H1 (cell line): Measurements from ENCODE around the gene AHSG. TPM values are rescaled to one million over a fixed set of nuclear protein-coding genes. Genes with fewer than 3 reads are reported as not detected.

Source experiments
- MAX ChIP-seq: IDR thresholded peaks from 2 replicates; pipeline ENCODE4 v1.6.1; 2012; ENCODE audit warnings: inconsistent platforms
- polyA plus RNA-seq, 7 experiments: library from polyadenylated mRNA; depleted of rRNA in 3 of 7; stranded (reverse) in 5 of 7; unstranded in 2 of 7; fragments of >200 nt in 5 of 7; fragments of 200-250 nt in 2 of 7; gene quantifications; 1 replicate in 5 of 7; 2 replicates in 1 of 7; 4 replicates in 1 of 7; pipeline versions ENCODE4 v1.2.1 to v1.2.3, GENCODE V29; 2011 to 2013; ENCODE audit warnings: missing spikeins in 2 of 7, mixed read lengths in 2 of 7
- total RNA-seq: library from RNA; stranded (reverse); fragmentation: NEBNext Ultra II Directional; extraction: Animal tissue kit (Norgen Biotek cat#: 25700); gene quantifications from 2 replicates; pipeline ENCODE4 v1.2.1, GENCODE V29; 2021
- TF ChIP-seq, protein P1 (sequence below): fragments of 300-600 bp; sonication (generic); IDR thresholded peaks from 2 replicates; pipeline ENCODE4 v1.7.1; 2012; ENCODE audit warnings: low read length, moderate library complexity, mild to moderate bottlenecking, inconsistent platforms; ENCODE audit not compliant: insufficient replicate concordance

AHSG gene
- total and polyA plus RNA-seq, 2 of the 8 experiments (the other 6 are each of a cell fraction or from before 2014, with no cell fraction given), result 0.68 to 0.78 TPM

- TF ChIP-seq, protein P1, sequence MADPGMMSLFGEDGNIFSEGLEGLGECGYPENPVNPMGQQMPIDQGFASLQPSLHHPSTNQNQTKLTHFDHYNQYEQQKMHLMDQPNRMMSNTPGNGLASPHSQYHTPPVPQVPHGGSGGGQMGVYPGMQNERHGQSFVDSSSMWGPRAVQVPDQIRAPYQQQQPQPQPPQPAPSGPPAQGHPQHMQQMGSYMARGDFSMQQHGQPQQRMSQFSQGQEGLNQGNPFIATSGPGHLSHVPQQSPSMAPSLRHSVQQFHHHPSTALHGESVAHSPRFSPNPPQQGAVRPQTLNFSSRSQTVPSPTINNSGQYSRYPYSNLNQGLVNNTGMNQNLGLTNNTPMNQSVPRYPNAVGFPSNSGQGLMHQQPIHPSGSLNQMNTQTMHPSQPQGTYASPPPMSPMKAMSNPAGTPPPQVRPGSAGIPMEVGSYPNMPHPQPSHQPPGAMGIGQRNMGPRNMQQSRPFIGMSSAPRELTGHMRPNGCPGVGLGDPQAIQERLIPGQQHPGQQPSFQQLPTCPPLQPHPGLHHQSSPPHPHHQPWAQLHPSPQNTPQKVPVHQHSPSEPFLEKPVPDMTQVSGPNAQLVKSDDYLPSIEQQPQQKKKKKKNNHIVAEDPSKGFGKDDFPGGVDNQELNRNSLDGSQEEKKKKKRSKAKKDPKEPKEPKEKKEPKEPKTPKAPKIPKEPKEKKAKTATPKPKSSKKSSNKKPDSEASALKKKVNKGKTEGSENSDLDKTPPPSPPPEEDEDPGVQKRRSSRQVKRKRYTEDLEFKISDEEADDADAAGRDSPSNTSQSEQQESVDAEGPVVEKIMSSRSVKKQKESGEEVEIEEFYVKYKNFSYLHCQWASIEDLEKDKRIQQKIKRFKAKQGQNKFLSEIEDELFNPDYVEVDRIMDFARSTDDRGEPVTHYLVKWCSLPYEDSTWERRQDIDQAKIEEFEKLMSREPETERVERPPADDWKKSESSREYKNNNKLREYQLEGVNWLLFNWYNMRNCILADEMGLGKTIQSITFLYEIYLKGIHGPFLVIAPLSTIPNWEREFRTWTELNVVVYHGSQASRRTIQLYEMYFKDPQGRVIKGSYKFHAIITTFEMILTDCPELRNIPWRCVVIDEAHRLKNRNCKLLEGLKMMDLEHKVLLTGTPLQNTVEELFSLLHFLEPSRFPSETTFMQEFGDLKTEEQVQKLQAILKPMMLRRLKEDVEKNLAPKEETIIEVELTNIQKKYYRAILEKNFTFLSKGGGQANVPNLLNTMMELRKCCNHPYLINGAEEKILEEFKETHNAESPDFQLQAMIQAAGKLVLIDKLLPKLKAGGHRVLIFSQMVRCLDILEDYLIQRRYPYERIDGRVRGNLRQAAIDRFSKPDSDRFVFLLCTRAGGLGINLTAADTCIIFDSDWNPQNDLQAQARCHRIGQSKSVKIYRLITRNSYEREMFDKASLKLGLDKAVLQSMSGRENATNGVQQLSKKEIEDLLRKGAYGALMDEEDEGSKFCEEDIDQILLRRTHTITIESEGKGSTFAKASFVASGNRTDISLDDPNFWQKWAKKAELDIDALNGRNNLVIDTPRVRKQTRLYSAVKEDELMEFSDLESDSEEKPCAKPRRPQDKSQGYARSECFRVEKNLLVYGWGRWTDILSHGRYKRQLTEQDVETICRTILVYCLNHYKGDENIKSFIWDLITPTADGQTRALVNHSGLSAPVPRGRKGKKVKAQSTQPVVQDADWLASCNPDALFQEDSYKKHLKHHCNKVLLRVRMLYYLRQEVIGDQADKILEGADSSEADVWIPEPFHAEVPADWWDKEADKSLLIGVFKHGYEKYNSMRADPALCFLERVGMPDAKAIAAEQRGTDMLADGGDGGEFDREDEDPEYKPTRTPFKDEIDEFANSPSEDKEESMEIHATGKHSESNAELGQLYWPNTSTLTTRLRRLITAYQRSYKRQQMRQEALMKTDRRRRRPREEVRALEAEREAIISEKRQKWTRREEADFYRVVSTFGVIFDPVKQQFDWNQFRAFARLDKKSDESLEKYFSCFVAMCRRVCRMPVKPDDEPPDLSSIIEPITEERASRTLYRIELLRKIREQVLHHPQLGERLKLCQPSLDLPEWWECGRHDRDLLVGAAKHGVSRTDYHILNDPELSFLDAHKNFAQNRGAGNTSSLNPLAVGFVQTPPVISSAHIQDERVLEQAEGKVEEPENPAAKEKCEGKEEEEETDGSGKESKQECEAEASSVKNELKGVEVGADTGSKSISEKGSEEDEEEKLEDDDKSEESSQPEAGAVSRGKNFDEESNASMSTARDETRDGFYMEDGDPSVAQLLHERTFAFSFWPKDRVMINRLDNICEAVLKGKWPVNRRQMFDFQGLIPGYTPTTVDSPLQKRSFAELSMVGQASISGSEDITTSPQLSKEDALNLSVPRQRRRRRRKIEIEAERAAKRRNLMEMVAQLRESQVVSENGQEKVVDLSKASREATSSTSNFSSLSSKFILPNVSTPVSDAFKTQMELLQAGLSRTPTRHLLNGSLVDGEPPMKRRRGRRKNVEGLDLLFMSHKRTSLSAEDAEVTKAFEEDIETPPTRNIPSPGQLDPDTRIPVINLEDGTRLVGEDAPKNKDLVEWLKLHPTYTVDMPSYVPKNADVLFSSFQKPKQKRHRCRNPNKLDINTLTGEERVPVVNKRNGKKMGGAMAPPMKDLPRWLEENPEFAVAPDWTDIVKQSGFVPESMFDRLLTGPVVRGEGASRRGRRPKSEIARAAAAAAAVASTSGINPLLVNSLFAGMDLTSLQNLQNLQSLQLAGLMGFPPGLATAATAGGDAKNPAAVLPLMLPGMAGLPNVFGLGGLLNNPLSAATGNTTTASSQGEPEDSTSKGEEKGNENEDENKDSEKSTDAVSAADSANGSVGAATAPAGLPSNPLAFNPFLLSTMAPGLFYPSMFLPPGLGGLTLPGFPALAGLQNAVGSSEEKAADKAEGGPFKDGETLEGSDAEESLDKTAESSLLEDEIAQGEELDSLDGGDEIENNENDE, result no peak
- TF ChIP-seq MAX, result no peak
- TF ChIP-seq, all 59 proteins: peak for 0
Measured at GRCh38 chr3:186592682-186593081, 20.2 kb upstream of the AHSG start (continued).
